B cell (primary cell): ENCODE measurements around the gene PPARG. TPM values are rescaled to one million over a fixed set of nuclear protein-coding genes. Genes with fewer than 3 reads are reported as not detected.

ENCODE experiments used
- ATAC-seq: fragments of 200-7000 bp; cut with Tn5 transposase; one replicate; pipeline ENCODE4 v1.10.0; 2021; ENCODE audit warnings: low read depth, mild to moderate bottlenecking, moderate number of reproducible peaks, moderate library complexity
- CTCF ChIA-PET: fragments of 350-600 bp; sonication (Branson Sonifier 250); formaldehyde crosslinking; loops from one replicate; lab custom pipeline; 2021; ENCODE audit warnings: antibody characterized with exemption, inconsistent platforms; lab: Charles Lee
- POLR2A ChIA-PET: fragments of 350-600 bp; sonication (Branson Sonifier 250); formaldehyde crosslinking; loops from one replicate; lab custom pipeline; 2021; ENCODE audit warnings: antibody characterized with exemption; lab: Charles Lee
- DNase-seq: peaks from one replicate; pipeline ENCODE4 v3.0.0; 2013
- H2AFZ ChIP-seq: 2 replicates; pipeline ENCODE4 v1.6.1; 2012; ENCODE audit warnings: mild to moderate bottlenecking, low read depth, low read length; ENCODE audit not compliant: insufficient read depth, poor library complexity, severe bottlenecking
- H3K27ac ChIP-seq, 2 donors: 1 replicate in 1 of 2; 2 replicates in 1 of 2; pipeline ENCODE4 v1.5.1; 2012 to 2013; ENCODE audit warnings: low read length in 2 of 2, mild to moderate bottlenecking in 2 of 2, moderate library complexity in 1 of 2
- H3K27me3 ChIP-seq, 4 experiments: fragments of 200-600 bp in 1 of 4; sonication (generic) in 1 of 4; replicated peaks in 1 of 4; 1 replicate in 2 of 4; 2 replicates in 2 of 4; pipeline versions ENCODE4 v1.6.1 to v1.7.0; 2013 to 2016; ENCODE audit warnings: low read length in 3 of 4, mild to moderate bottlenecking in 2 of 4, mixed read lengths in 1 of 4, moderate library complexity in 1 of 4; ENCODE audit not compliant: insufficient read depth in 4 of 4, control insufficient read depth in 3 of 4; ENCODE audit errors: control extremely low read depth in 1 of 4
- H3K36me3 ChIP-seq, 2 experiments: replicated peaks in 1 of 2; 1 replicate in 1 of 2; 2 replicates in 1 of 2; pipeline versions ENCODE4 v1.6.1 to v1.7.1; 2013; ENCODE audit warnings: low read length in 1 of 2; ENCODE audit not compliant: insufficient read depth in 2 of 2, control insufficient read depth in 1 of 2; ENCODE audit errors: control extremely low read depth in 1 of 2, extremely low read depth in 1 of 2
- H3K4me1 ChIP-seq, 2 donors: fragments of 200-600 bp in 1 of 2; sonication (generic) in 1 of 2; 1 replicate in 1 of 2; 2 replicates in 1 of 2; pipeline versions ENCODE4 v1.5.1 to v1.6.1; 2013 to 2017; ENCODE audit warnings: low read length in 2 of 2; ENCODE audit not compliant: control insufficient read depth in 2 of 2, insufficient read depth in 2 of 2
- H3K4me2 ChIP-seq: replicated peaks from 2 replicates; pipeline ENCODE3; 2012; ENCODE audit warnings: mild to moderate bottlenecking, low read depth, low read length; ENCODE audit not compliant: poor library complexity, severe bottlenecking
- H3K4me3 ChIP-seq, 5 experiments: fragments of 200-600 bp in 1 of 5; sonication (generic) in 1 of 5; 1 replicate in 3 of 5; 2 replicates in 2 of 5; pipeline versions ENCODE4 v1.5.1 to v1.7.0; 2011 to 2016; ENCODE audit warnings: low read length in 4 of 5, mild to moderate bottlenecking in 4 of 5, low read depth in 2 of 5, control low read depth in 1 of 5, moderate library complexity in 1 of 5; ENCODE audit not compliant: insufficient read depth in 1 of 5; ENCODE audit errors: control extremely low read depth in 1 of 5, extremely low read depth in 1 of 5
- H3K79me2 ChIP-seq: fragments of 200-600 bp; sonication (generic); one replicate; pipeline ENCODE4 v1.6.0; 2016; ENCODE audit warnings: low read length; ENCODE audit not compliant: control insufficient read depth, insufficient read depth
- H3K9ac ChIP-seq: fragments of 200-600 bp; sonication (generic); 2 replicates; pipeline ENCODE4 v1.6.1; 2017; ENCODE audit warnings: mild to moderate bottlenecking, low read length, moderate library complexity
- H3K9me3 ChIP-seq, 3 donors: one replicate each; pipeline versions ENCODE4 v1.6.1 to v1.7.1; 2013; ENCODE audit warnings: low read length in 2 of 3; ENCODE audit not compliant: control insufficient read depth in 2 of 3, insufficient read depth in 1 of 3; ENCODE audit errors: control extremely low read depth in 1 of 3
- H4K20me1 ChIP-seq: 2 replicates; pipeline ENCODE4 v1.6.0; 2012; ENCODE audit warnings: mild to moderate bottlenecking, low read length; ENCODE audit not compliant: insufficient read depth, control insufficient read depth, poor library complexity, severe bottlenecking
- H3K27ac Mint-ChIP-seq: one replicate; pipeline ENCODE4 v1.8.0; 2021; ENCODE audit warnings: mixed read lengths
- H3K27me3 Mint-ChIP-seq: one replicate; pipeline ENCODE4 v1.8.0; 2021; ENCODE audit warnings: mixed read lengths
- H3K4me1 Mint-ChIP-seq: one replicate; pipeline ENCODE4 v1.8.0; 2021; ENCODE audit warnings: mixed read lengths
- H3K4me3 Mint-ChIP-seq: one replicate; pipeline ENCODE4 v1.8.0; 2021; ENCODE audit warnings: mixed read lengths
- H3K9me3 Mint-ChIP-seq: one replicate; pipeline ENCODE4 v1.8.0; 2022; ENCODE audit warnings: mixed read lengths; ENCODE audit not compliant: insufficient read depth
- CTCF ChIP-seq: fragments of 200-600 bp; IDR thresholded peaks from one replicate; pipeline ENCODE4 v1.8.0; 2022; ENCODE audit warnings: antibody characterized with exemption, mild to moderate bottlenecking
- EZH2 ChIP-seq: IDR thresholded peaks from 2 replicates; pipeline ENCODE4 v1.6.1; 2012; ENCODE audit warnings: borderline replicate concordance, low read depth, mild to moderate bottlenecking, moderate library complexity, low read length; ENCODE audit not compliant: insufficient read depth, poor library complexity, severe bottlenecking
- WGBS: methylation state at CpG from one replicate; pipeline ENCODE4 v1.1.5; 2013; ENCODE audit warnings: missing lambda C conversion rate; ENCODE audit not compliant: insufficient coverage; 5-methylcytosine and 5-hydroxymethylcytosine counted together
- intact Hi-C: fragments of 100-400 bp; cut with micrococcal nuclease; formaldehyde crosslinking; loops from one replicate; pipeline ENCODE4 v1.10.0; 2022
- polyA minus RNA-seq: library from RNA; depleted of rRNA, polyadenylated mRNA; stranded (reverse); fragments of >200 nt; gene quantifications from 2 replicates; pipeline ENCODE4 v1.2.3, GENCODE V29; 2012
- polyA plus RNA-seq: library from polyadenylated mRNA; depleted of rRNA; stranded (reverse); fragments of >200 nt; gene quantifications from 2 replicates; pipeline ENCODE4 v1.2.3, GENCODE V29; 2012
- total RNA-seq, 2 donors: library from RNA; stranded (reverse); fragments of 120-200 nt in 1 of 2; gene quantifications; 1 replicate in 1 of 2; 2 replicates in 1 of 2; pipeline versions ENCODE4 v1.2.3 to v1.2.4, GENCODE V29; 2013 to 2022

Gene PPARG
- total RNA-seq (0.44 TPM in 1 of 2 replicates, not detected in the other), polyA plus RNA-seq (0.12 TPM in 1 of 2 replicates, not detected in the other), polyA minus RNA-seq (not detected in 2 replicates)
- 0.23 TPM for total RNA-seq (2013)

- Mint-ChIP-seq H3K4me1 (peaks cover 12% of the 10 kb centered on the region), H3K27me3 (peaks cover 48% of the 10 kb centered on the region), H3K9me3 (peaks cover 3% of the 10 kb centered on the region), H3K4me3 (peak within 1 kb of the TSS; percentile 69), H3K27ac (no peak within 1 kb of the TSS)
- H2AFZ ChIP-seq = peak within 1 kb of the TSS; percentile 16
- 4% methylated on average over 87 of the region's 87 CpGs for WGBS
- ChIA-PET POLR2A (no interaction called here), CTCF (no interaction called here)
- no peaks in the 10 kb centered on the region for H3K79me2 ChIP-seq
- intact Hi-C loops = no loop called here
- peak within 1 kb of the TSS; percentile 50 for H3K4me2 ChIP-seq
- H3K9me3 ChIP-seq = peaks cover 0 to 5% (median 4%) of the 10 kb centered on the region in 3 donors
- DNase-seq (no peak), ATAC-seq (no peak)
- TF ChIP-seq EZH2 (no peak), CTCF (no peak)
- H3K4me3 ChIP-seq = peak within 1 kb of the TSS in 2 of 5 experiments; percentile 8 to 11
- H3K36me3 ChIP-seq = no peaks in the 10 kb centered on the region
- peaks cover 0 to 36% (median 18%) of the 10 kb centered on the region in 4 experiments for H3K27me3 ChIP-seq
- no peak within 1 kb of the TSS for H3K27ac ChIP-seq
- H4K20me1 ChIP-seq = no peaks in the 10 kb centered on the region
- peak within 1 kb of the TSS; percentile 26 for H3K9ac ChIP-seq
- peaks cover 5 to 7% of the 10 kb centered on the region in 2 donors for H3K4me1 ChIP-seq
Measured at GRCh38 chr3:12288182-12289129, at the start of gene PPARG. PPARG (plus strand) TSS chr3:12289070; CDS start chr3:12379712, 90,642 bp downstream.

GRCh38 chr3:12239301-12239700 is 49.6 kb upstream of the PPARG start:
- 82% methylated on average over 5 of the region's 5 CpGs for WGBS
- H3K4me2 ChIP-seq = no peak overlapping the region
- peaks cover 0 to 4% (median 0%) of the 10 kb centered on the region in 4 experiments for H3K27me3 ChIP-seq
- Mint-ChIP-seq H3K4me1 (no peaks in the 10 kb centered on the region), H3K9me3 (no peaks in the 10 kb centered on the region), H3K27ac (no peak overlapping the region), H3K4me3 (no peak overlapping the region), H3K27me3 (peaks cover 9% of the 10 kb centered on the region)
- H3K36me3 ChIP-seq = no peaks in the 10 kb centered on the region
- no peak for ATAC-seq
- no peak overlapping the region for H3K9ac ChIP-seq
- H3K79me2 ChIP-seq = no peaks in the 10 kb centered on the region
- no peaks in the 10 kb centered on the region for H3K9me3 ChIP-seq
- H2AFZ ChIP-seq = no peak overlapping the region
- DNase-seq = no peak
- TF ChIP-seq EZH2 = no peak
- TF ChIP-seq CTCF = no peak
- no peaks in the 10 kb centered on the region for H3K4me1 ChIP-seq
- no peak overlapping the region for H3K27ac ChIP-seq
- POLR2A ChIA-PET = no interaction called here
- intact Hi-C loops = no loop called here
- CTCF ChIA-PET = no interaction called here
- no peak overlapping the region for H3K4me3 ChIP-seq
- no peaks in the 10 kb centered on the region for H4K20me1 ChIP-seq
